ENCODE data around the gene DOHH. TPM values are rescaled to one million over a fixed set of nuclear protein-coding genes. Genes with fewer than 3 reads are reported as not detected.
"Not testable (repeated sequence)": the region's sequence is repeated elsewhere in the genome, so short reads cannot be mapped to it uniquely, and the experiment has no call there.

Gene DOHH
- total RNA-seq, 1 donor from 2014 or later, result 21.5 TPM

GRCh38 chr19:3529299-3529698, 28.8 kb upstream of the DOHH start:
- not testable (repeated sequence) for H3K4me3 Mint-ChIP-seq, H3K4me1 Mint-ChIP-seq, H3K27me3 Mint-ChIP-seq

GRCh38 chr19:3528539-3529211, 28.2 kb upstream of the DOHH start:
- Mint-ChIP-seq H3K27me3 (no peaks in the 10 kb centered on the region), H3K36me3 (ENCODE audit: low read depth) (peaks cover 25% of the 10 kb centered on the region), H3K4me3 (no peak overlapping the region), H3K9me3 (no peaks in the 10 kb centered on the region), H3K27ac (no peak overlapping the region), H3K4me1 (no peaks in the 10 kb centered on the region)
- no peak for DNase-seq
- intact Hi-C loops (cut with micrococcal nuclease), result no loop called here

More at GRCh38 chr19:3529299-3529698, 28.8 kb upstream of the DOHH start:
- DNase-seq; H3K9me3 Mint-ChIP-seq; H3K27ac Mint-ChIP-seq; intact Hi-C loops (cut with micrococcal nuclease): not testable (repeated sequence)
- peaks cover 22% of the 10 kb centered on the region for H3K36me3 Mint-ChIP-seq (ENCODE audit: low read depth)

GRCh38 chr19:3528080-3528479, 27.6 kb upstream of the DOHH start:
- no peak overlapping the region for H3K27ac Mint-ChIP-seq
- intact Hi-C loops (cut with micrococcal nuclease), result no loop called here
- no peaks in the 10 kb centered on the region for H3K9me3 Mint-ChIP-seq
- H3K4me1 Mint-ChIP-seq, result no peaks in the 10 kb centered on the region
- peaks cover 24% of the 10 kb centered on the region for H3K36me3 Mint-ChIP-seq (ENCODE audit: low read depth)
- no peak overlapping the region for H3K4me3 Mint-ChIP-seq
- H3K27me3 Mint-ChIP-seq, result no peaks in the 10 kb centered on the region
- no peak for DNase-seq

- Mint-ChIP-seq H3K27ac (no peak overlapping the region), H3K9me3 (no peaks in the 10 kb centered on the region), H3K4me3 (no peak overlapping the region), H3K27me3 (no peaks in the 10 kb centered on the region), H3K36me3 (ENCODE audit: low read depth) (peaks cover 22% of the 10 kb centered on the region), H3K4me1 (no peaks in the 10 kb centered on the region)
- DNase-seq, result no peak
- intact Hi-C loops (cut with micrococcal nuclease), result no loop called here
Observed at GRCh38 chr19:3527238-3527910, 26.9 kb upstream of the DOHH start.

GRCh38 chr19:3526507-3527237, 26.2 kb upstream of the DOHH start:
- Mint-ChIP-seq H3K27ac (no peak overlapping the region), H3K36me3 (ENCODE audit: low read depth) (peaks cover 23% of the 10 kb centered on the region), H3K9me3 (no peaks in the 10 kb centered on the region), H3K27me3 (no peaks in the 10 kb centered on the region), H3K4me1 (no peaks in the 10 kb centered on the region), H3K4me3 (no peak overlapping the region)
- intact Hi-C loops (cut with micrococcal nuclease), result no loop called here
- no peak for DNase-seq

- no peak overlapping the region for H3K27ac Mint-ChIP-seq
- intact Hi-C loops (cut with micrococcal nuclease), result no loop called here
- H3K4me3 Mint-ChIP-seq, result no peak overlapping the region
- H3K4me1 Mint-ChIP-seq, result no peaks in the 10 kb centered on the region
- peaks cover 22% of the 10 kb centered on the region for H3K36me3 Mint-ChIP-seq (ENCODE audit: low read depth)
- no peak for DNase-seq
- no peaks in the 10 kb centered on the region for H3K9me3 Mint-ChIP-seq
- no peaks in the 10 kb centered on the region for H3K27me3 Mint-ChIP-seq
Observed at GRCh38 chr19:3524904-3525451, 24.5 kb upstream of the DOHH start.

- Mint-ChIP-seq H3K27ac (no peak overlapping the region), H3K4me3 (no peak overlapping the region), H3K9me3 (no peaks in the 10 kb centered on the region), H3K4me1 (no peaks in the 10 kb centered on the region), H3K36me3 (ENCODE audit: low read depth) (peaks cover 22% of the 10 kb centered on the region), H3K27me3 (no peaks in the 10 kb centered on the region)
- DNase-seq, result no peak
- intact Hi-C loops (cut with micrococcal nuclease), result no loop called here
Observed at GRCh38 chr19:3524078-3524842, 23.8 kb upstream of the DOHH start.

GRCh38 chr19:3523361-3524077, 23.0 kb upstream of the DOHH start:
- H3K27me3 Mint-ChIP-seq, result no peaks in the 10 kb centered on the region
- intact Hi-C loops (cut with micrococcal nuclease), result no loop called here
- no peak for DNase-seq
- H3K9me3 Mint-ChIP-seq, result no peaks in the 10 kb centered on the region
- no peaks in the 10 kb centered on the region for H3K4me1 Mint-ChIP-seq
- peaks cover 22% of the 10 kb centered on the region for H3K36me3 Mint-ChIP-seq (ENCODE audit: low read depth)
- no peak overlapping the region for H3K4me3 Mint-ChIP-seq
- no peak overlapping the region for H3K27ac Mint-ChIP-seq

GRCh38 chr19:3522421-3523360, 22.2 kb upstream of the DOHH start:
- Mint-ChIP-seq H3K27me3 (no peaks in the 10 kb centered on the region), H3K9me3 (no peaks in the 10 kb centered on the region), H3K27ac (no peak overlapping the region), H3K4me1 (no peaks in the 10 kb centered on the region), H3K4me3 (no peak overlapping the region), H3K36me3 (ENCODE audit: low read depth) (peaks cover 22% of the 10 kb centered on the region)
- intact Hi-C loops (cut with micrococcal nuclease), result no loop called here
- no peak for DNase-seq

- H3K36me3 Mint-ChIP-seq (ENCODE audit: low read depth), result peaks cover 17% of the 10 kb centered on the region
- intact Hi-C loops (cut with micrococcal nuclease), result no loop called here
- H3K27me3 Mint-ChIP-seq, result no peaks in the 10 kb centered on the region
- peaks cover 2% of the 10 kb centered on the region for H3K4me1 Mint-ChIP-seq
- H3K27ac Mint-ChIP-seq, result no peak overlapping the region
- H3K9me3 Mint-ChIP-seq, result no peaks in the 10 kb centered on the region
- DNase-seq, result no peak
- no peak overlapping the region for H3K4me3 Mint-ChIP-seq
Observed at GRCh38 chr19:3521104-3521445, 20.6 kb upstream of the DOHH start.

- intact Hi-C loops (cut with micrococcal nuclease), result no loop called here
- no peak for DNase-seq
- Mint-ChIP-seq H3K4me1 (peaks cover 5% of the 10 kb centered on the region), H3K4me3 (no peak overlapping the region), H3K27me3 (no peaks in the 10 kb centered on the region), H3K9me3 (no peaks in the 10 kb centered on the region), H3K36me3 (ENCODE audit: low read depth) (peaks cover 16% of the 10 kb centered on the region), H3K27ac (no peak overlapping the region)
Observed at GRCh38 chr19:3520166-3521103, 20.0 kb upstream of the DOHH start.

- Mint-ChIP-seq H3K27me3 (no peaks in the 10 kb centered on the region), H3K9me3 (no peaks in the 10 kb centered on the region), H3K27ac (no peak overlapping the region), H3K4me1 (peaks cover 5% of the 10 kb centered on the region), H3K4me3 (no peak overlapping the region), H3K36me3 (ENCODE audit: low read depth) (peaks cover 13% of the 10 kb centered on the region)
- no peak for DNase-seq
- intact Hi-C loops (cut with micrococcal nuclease), result no loop called here
Observed at GRCh38 chr19:3519126-3519525, 18.7 kb upstream of the DOHH start.
